GM21360 (cell line): ENCODE data around the gene HSPB1.
"Not testable (repeated sequence)": the region's sequence is repeated elsewhere in the genome, so short reads cannot be mapped to it uniquely, and the experiment has no call there.

Source experiments
- ATAC-seq: cut with Tn5 transposase; IDR thresholded peaks from one replicate; pipeline ENCODE4 v1.9.1; 2021; ENCODE audit warnings: mild to moderate bottlenecking, moderate library complexity; ENCODE audit not compliant: unreplicated experiment

Gene HSPB1

DNA sequence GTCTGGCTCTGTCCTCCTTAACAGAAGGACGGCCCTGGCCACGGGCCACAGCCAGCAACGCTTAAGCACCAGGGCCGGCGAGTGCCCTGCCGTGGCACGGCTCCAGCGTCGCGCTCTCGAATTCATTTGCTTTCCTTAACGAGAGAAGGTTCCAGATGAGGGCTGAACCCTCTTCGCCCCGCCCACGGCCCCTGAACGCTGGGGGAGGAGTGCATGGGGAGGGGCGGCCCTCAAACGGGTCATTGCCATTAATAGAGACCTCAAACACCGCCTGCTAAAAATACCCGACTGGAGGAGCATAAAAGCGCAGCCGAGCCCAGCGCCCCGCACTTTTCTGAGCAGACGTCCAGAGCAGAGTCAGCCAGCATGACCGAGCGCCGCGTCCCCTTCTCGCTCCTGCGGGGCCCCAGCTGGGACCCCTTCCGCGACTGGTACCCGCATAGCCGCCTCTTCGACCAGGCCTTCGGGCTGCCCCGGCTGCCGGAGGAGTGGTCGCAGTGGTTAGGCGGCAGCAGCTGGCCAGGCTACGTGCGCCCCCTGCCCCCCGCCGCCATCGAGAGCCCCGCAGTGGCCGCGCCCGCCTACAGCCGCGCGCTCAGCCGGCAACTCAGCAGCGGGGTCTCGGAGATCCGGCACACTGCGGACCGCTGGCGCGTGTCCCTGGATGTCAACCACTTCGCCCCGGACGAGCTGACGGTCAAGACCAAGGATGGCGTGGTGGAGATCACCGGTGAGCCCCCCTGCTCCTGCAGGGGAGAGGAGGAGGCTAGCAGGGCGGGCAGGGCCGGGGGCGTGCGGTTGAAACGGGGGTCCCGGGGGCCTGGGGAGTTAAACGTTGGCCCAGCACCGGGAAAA is at the start of gene HSPB1:
HSPB1 (plus strand) TSS at position 327 of the 855 bp plus-strand sequence; CDS start at position 367, 40 bp downstream.
- peak; percentile 51 for ATAC-seq

DNA sequence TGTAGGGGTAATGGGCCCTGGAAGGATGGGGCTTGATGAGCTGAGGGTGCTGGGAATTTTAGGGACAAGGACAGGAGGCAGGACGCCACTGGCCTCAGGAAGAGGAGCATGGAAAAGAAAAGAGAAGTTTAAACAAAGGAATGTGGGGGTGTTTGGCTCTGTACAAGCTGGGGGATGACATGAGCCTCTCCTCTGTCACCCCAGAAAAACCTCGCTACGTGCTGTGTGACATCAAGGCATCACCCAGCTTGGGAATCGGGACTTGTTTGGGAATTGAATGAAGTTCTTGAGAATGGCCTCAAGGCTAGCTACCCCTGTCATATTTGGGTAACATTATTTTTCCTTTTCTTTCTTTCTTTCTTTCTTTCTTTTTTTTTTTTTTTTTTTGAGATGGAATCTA is 47.7 kb upstream of the HSPB1 start:
- ATAC-seq: no peak

DNA sequence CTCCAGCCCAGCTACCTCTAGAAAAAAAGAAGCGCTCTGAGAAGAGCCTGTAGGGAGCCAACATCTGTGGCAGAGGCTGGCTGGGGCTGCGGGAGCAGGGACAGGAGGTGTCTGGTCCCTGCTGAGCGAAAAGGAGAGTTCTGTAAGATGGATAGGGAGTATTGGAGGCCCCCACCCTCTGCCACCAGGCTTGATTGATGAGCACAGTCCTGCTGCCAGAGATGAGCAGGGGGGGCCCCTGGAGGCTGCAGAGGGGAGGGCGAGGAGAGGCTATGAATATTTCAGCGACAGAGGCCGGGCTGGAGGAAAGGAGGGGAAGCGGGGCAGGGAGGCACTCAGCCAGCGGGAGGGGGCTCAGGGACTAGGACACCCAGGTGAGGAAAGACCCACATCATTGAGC is 44.5 kb upstream of the HSPB1 start:
- ATAC-seq: no peak

DNA sequence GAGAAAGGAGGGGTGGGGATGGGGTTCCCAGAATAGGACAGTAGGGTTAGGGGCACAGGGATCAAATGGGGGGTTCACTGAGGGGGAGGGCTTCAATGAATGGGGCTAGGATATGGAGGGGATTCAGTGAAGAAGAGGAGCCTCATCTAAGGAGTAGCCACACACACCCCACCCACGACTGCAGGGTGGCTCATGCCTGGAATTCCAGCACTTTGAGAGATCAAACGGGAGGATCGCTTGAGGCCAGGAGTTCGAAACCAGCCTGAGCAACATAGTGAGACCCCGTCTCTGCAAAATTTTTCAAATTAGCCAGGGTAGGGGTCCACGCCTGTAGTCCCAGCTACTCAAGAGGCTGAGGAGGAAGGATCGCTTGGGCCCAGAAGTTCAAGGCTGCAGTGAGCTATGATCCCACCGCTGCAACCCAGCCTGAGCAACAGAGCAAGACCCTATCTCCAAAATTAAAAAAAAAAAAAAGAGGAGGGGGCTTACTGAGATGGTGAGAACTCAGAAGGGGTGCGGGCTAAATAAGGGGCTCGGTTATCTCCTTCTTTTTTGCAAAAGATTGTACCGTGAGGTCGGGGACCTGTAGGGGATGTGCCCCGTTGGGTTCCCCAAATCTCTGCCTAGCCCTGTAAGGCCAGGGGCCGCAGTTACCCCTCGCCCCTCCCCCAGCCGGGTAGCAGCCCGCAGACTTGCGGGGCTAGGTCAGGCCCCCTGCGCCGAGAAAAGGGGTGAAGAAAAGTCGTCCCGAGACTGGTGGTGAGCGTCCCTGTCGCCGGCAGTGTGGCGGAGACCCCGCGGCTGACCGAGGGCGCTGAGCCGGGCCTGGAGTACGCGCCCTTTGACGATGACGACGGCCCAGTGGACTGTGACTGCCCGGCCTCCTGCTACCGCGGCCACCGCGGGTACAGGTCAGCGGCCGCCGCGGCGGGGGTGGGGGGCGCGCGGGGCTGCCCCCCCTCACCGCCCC is 43.1 kb upstream of the HSPB1 start:
- ATAC-seq: no peak

DNA sequence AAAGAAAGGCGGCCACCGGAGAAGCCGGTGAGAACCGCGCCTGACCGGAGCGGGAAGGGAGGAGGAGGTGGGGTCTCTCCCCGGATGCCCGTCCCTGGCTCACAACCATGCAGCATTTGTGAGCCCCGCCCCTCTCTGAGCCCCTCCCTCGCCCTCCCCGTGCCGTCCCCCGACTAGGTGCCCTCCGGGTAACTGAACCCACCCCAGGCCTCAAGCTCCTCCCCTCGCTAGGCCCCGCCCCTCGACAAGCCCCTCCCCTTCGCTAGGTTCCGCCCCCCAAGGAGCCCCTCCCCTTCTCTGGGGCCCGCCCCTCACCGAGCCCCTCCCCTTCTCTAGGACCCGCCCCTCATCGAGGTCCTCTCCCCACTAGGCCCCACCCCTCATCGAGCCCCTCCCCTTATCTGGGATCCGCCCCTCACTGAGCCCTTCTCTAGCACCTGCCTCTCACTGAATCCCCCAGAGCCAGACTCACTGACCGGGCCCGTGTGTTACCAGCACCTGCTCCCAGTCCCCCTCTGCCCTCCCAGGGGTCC is 42.2 kb upstream of the HSPB1 start:
- ATAC-seq: no peak

DNA sequence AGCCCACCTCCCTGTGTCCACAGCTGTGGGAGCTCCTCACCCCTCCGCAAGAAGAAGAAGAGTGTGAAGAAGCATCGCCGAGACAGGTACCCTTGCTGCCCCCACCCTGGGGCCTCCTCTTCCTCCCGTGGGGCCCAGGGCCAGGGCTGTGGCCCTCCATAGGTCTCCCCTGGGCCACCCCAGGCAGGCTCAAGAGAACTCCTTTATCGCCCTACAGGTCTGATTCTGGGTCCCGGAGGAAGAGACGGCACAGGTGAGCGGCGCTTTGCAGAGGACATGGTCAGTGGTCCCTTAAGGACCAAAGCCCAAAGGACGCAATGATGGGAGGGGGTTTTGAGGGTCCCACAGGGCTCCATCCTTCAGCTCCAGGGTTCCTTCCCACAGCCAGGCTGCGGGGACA is 41.1 kb upstream of the HSPB1 start:
- no peak for ATAC-seq

DNA sequence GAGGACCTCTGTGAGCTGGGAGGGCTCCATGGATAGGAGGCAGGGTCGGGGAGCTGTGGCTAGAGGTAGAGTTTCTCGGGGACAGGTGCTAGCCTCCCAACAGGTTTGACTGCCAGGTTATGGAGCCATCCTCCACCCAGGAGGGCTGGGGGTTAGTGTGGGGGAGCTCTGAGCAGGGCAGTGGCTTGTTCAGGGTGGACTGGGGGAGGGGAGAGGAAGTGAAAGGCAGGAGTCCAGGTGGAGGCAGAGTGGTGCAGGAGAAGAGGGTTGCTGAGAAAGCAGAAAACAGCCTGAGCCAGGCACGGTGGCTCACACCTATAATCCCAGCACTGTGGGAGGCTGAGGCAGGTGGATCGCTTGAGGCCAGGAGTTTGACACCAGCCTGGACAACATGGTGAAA is 40.5 kb upstream of the HSPB1 start:
- no peak for ATAC-seq

DNA sequence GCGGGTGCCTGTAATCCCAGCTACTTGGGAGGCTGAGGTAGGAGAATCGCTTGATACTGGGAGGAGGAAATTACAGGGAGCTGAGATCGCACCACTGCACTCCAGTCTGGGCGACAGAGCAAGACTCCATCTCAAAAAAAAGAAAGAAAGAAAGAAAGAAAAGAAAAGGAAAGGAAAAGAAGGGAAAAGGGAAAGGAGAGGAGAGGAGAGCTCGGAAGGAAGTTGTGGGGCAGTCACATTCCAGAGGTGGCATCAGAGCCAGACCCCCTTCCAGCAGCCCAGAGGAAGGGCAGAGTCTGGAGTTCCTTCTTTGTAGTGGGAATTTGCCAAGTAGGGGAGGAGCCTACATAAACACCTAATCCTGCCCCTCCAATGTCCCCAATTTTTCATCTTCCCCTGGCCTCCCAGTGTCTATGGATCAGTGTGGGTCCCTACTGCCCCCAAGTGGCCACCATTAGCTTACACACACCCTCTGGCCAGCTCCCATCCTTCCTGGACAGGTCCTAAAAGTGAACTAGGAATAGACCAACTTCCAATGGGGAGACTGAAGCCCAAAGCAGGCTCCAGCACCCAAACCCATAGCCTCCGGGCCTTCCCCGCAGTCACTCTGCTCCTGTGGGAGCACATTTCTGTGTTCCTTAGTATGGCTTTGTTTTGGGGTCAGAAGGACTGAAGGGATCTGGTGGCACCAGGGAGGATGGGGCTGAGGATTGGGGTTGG is 39.6 kb upstream of the HSPB1 start:
- ATAC-seq: no peak

DNA sequence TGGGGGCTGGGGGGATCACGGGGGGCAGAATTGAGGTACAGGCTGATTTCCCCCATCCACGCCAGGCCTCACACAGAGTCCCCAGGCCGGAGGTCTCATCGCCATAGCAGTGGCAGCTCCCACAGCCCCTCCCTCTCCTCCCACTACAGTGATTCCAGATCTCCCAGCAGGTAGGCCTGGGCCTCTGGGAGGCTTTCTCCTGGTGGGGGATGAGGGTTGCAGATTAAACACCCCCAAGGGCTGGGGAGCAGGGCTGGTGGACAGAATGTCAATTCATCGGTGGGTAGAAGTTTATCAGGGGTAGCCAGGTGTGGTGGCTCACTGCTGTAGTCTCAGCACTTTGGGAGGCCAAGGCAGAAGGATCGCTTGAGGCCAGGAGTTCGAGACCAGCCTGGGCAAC is 37.2 kb upstream of the HSPB1 start:
- ATAC-seq: no peak

DNA sequence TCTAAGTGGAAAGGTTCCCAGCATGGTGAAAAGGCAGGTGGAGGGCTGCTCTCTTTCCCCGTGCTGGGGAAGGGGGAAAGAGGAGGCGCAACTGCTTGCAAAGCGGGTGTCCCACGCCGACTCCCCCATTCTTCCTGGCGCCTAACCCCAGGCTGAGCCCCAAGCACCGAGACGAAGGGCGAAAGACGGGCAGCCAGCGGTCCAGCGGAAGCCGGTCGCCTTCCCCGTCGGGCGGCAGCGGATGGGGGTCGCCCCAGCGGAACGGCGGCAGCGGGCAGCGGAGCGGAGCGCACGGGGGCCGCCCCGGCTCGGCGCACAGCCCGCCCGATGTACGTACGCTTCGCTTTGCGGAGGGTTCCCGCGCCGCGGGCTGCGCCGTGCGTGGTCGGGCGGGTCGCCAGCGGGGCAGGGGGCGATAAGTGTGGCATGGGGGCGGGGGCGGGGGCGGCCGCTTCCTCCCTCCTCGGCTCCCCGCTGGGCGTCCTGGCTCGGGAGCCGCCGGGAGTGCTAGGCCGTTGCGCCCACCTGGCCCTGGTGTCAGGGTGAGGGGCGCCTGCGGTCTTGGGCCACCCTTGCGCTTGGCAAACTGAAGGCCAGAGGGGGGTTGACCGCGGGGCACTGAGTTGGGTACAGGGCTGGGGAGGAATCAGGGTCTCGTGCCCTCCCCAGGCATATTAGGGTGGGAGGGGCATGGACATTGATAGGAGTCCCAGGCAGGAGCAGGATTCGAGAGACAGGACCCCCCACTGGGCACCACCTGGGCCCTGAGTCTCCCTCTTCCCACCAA is 35.2 kb upstream of the HSPB1 start:
- no peak for ATAC-seq

DNA sequence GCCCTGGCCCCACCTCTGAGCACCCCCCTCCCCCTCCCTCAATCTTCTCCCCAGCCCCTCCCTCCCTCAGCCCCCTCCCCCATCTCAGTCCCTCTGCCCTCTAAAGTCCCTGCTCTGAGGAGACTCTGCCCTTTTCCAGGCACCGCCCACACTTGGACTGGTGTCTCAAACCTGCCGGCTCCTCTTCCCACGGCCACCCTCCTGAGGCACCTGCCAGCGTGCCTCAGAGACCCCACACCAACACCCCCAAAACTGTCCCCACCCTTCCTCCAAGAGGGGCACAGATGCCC is 34.6 kb upstream of the HSPB1 start:
- no peak for ATAC-seq

DNA sequence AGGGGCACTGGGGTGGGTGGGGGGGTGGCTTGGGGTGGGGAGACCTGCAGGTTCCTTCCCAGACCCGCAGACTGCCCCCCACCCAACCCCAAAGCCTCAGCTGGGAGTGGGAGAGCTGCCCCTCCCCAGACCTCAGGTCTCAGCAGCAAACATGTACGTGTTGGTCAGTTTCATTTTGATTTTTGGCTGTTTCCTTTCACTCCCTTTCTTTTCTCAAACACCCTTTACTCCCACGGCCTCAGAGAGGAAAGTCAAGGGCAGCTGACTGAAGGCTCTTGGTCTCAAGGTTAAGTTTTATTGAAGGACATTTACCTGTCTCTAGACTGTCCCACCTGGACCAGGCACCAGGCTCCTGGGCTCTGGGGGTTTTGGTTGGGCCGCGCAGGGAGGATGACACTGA is 34.1 kb upstream of the HSPB1 start:
- ATAC-seq: no peak

DNA sequence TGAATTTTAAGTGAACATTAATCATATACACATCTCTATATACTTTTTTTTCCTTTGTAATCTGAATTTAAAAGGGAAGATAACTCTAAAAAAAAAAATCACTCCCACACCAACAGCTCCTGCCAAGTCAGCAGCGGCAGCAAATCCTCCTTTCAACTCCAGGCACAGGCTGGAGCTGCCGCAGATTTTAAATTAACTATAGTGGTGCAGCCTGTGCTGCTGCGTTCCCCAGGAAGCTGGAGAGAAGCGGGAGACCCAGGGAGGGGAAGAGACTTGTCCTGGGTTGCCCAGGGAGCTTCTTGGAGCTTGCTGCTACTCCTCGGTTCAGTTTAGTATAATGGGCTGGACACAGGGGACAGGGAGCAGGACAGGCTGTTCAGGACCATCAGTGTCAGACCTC is 32.6 kb upstream of the HSPB1 start:
- ATAC-seq: no peak

DNA sequence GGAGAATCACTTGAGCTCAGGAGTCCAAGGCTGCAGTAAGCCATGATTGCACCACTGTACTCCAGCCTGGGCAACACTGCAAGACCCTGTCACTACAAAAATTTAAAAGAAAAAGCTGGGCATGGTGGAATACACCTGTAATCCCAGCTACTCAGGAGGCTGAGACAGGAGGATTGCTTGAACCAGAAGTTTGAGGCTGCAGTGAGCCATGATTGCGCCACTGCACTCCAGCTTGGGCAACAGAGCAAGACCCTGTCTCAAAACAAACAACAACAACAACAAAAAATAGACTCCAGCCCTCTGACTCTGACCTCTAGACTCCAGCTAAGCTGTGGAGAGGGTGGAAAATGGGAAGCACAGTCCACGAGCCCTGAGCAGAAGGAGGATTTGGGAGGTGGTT is 31.1 kb upstream of the HSPB1 start:
- ATAC-seq: not testable (repeated sequence)

DNA sequence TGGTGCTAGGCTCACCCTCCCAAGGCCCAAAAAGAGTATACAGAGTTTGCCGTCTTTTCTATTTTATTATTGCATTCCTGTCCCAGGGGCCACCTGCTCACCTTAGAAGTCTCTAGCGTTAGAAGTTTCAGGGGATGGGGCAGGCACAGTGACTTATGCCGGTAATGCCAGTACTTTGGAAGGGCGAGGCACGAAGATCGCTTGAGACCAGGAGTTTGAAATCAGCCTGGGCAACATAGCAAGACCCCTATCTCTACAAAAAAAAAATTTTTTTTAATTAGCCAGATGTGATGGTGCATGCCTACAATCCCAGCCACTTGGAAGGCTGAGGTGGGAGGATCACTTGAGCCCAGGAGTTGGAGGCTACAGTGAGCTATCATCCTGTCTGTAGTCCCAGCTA is 30.3 kb upstream of the HSPB1 start:
- ATAC-seq: no peak

DNA sequence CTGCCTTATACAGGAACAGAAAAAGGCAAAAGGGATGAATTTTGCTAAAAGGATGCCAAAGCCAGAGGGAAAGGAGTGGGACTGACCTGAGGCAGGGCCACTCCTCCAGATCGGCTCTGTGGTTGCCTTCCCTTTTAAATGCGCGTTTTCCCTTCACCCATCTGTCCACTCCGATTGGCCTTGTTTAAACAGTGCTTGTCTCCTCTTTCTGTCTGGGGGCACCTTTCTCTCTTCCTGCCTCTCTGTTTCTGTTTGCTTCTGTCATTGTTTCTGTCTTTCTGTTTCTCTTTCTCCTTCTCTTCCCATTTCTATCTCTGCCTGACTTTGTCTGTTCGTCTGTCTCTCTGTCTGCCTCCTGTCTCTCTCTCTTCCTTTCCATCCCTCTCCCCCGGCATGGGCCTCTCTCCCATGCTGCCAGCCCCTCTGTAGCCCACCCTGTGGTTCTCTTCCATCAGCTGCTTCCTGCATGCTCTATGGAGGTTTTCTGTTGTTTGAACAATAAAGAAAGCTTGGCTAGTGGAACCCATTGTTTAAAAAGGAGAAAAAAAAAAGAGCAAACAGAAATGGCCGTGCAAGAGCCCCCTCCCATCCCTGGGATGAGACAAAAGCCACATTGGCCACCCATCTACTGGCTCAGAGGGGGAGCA is 29.5 kb upstream of the HSPB1 start:
- no peak for ATAC-seq

DNA sequence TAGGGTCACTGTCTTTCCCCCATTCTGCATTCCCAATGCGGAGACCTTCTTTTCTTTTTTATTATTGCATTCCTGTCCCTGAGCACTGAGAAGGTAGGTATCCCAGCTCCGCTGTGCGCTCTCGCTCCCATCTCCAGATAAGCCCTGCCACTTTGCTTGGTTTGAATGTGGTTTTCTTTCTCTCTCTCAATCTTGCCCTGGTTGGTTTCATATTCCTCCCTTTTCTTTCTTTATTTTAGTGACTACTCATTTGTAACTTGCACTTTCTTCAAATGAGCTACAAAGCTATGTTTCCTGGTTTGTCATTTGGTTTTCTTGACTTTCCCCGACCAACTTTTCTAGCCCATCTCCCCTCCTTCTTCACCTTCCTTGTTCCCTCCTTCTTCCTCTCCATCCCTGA is 29.0 kb upstream of the HSPB1 start:
- no peak for ATAC-seq

DNA sequence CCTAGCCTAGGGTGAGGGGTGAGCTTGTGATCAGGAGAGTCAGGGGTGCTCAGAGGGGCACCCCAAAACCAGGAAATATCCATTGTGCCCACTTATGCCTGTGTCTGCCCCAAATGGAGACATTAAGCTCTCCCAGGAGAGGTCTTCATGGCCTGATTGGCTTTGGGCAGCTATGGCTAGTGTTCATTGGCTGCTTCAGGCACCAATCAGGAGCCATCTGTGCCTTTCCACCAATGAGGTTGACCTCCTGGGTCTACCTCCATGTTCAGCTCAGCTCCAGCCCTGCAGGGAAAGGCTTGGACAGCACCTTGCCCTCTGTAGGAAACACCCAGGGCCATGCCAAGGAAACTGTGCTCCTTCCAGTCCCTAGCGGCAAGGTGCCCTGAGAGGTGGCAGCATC is 23.9 kb upstream of the HSPB1 start:
- no peak for ATAC-seq

DNA sequence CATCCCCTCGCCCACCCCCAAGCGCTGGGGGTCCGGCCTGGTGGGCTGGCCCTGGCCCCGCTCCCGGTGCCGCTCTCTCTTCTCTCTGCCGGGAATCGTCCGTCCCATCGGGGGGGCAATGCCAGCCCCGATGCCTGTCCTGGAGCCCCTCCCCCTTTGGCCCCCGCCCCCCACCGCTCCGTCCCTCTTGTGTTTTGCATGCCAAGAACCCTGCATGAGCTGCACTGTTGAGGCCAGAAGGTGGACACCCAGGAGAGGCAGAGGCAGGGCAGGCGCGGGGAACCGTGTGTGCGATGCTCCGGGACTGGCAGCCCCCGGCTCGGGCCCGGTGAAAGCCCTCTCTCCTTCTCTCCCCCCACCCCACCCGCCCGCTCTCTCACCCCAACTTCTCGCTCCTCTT is 22.1 kb upstream of the HSPB1 start:
- no peak for ATAC-seq
